Activated CD4-positive, alpha-beta T cell treated with anti-CD3 and anti-CD28 coated beads for 4 hours (primary cell): ENCODE data around the gene GPR180.

Source experiments
- DNase-seq, 2 donors: peaks; one replicate each; pipeline ENCODE4 v3.0.0-alpha.2; 2020

Gene GPR180

DNA sequence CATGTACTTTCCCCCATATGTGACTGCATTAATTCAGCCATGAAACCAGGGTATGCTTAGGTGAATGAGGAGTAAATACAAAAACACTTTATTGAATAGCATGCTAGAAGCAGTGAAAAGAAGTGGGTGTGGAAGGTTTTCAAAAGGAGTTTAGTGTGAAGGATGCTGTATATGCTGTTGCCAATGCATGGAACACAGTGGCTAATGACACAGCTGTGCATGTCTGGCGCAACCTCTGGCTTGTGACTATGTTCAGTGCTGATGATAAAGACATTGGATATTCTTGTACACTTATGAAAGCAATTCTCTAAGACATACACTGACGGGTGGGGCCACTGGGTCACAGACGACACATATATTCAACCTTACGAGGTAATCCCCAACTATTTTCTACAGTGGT lies 55.5 kb downstream of the GPR180 start:
- no peak for DNase-seq

DNA sequence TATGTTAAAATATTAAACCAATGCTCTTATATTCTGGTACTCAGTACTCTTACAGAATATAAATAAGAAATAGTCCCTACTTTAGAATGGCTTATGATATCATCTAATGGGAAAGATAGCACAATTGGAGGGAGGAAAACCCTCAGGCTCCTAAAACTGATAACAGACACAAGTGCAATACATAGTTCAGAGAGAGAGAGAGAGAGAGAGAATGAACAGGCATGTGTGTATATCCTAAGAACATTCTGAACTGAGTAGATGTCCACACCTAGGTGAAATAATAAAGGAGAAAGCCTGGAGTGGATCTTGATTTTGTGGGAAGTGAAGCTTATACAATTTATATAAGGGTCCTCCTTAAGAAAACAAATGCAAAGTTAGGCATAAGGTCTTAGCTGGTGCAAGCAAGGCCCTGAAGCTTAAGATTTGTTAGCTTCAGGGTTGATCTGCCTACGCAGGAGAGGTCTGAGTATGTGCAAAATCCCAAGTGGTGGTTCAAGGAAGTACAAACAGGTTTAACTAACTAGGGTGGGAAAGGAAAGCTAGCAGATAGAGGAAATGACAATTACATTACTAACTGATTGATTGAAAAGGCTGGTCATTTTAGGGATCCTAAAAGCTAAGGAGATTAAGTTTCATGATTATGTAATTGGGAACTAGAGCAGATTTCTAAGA lies 57.4 kb downstream of the GPR180 start:
- DNase-seq, result no peak

DNA sequence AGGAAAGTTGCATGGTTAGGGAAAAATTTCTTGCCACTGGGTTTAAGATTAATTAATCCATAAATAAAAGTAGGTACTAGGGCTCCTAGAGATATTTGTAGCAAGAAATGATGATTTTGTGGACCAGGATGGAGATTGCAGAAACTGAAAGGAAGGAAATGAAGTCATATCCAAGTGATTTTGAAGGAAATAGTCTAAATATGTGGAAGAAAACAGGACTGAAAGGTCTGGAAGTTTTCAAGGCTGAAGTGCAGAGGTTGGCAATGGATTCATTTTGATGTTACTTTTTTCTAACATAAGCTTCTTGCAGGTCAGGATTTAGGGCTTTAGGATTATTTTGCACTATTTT lies 57.9 kb downstream of the GPR180 start:
- DNase-seq, result no peak

DNA sequence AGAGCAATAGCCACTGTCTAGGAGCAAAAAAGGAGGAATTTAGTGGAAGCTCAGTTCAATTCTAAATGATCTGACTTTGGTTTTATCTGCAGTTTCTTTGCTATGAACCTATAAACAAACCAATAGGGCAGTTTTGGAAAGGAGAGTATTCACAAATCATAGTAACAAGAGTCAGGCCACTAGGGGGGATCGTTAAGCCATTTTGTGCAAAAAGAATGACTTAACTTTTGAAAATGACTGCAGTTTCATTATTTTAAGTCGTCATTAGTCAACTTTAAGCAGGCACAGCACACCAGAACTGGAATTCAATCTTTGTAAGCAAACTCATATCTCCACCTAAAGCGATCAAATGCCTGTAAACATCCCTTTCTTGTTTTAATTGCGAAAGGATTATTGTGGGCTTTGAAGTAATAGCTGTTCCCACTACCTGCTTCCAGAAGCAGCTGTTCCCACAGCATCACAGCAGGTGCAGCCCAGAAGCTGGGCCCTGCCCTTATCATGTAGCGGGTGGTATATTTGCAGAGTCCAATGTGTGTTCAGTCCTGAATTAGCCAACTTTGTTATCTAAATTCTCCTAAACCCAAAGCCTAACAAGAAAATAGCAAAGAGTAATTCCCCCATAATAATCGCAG lies 59.2 kb downstream of the GPR180 start:
- no peak for DNase-seq

DNA sequence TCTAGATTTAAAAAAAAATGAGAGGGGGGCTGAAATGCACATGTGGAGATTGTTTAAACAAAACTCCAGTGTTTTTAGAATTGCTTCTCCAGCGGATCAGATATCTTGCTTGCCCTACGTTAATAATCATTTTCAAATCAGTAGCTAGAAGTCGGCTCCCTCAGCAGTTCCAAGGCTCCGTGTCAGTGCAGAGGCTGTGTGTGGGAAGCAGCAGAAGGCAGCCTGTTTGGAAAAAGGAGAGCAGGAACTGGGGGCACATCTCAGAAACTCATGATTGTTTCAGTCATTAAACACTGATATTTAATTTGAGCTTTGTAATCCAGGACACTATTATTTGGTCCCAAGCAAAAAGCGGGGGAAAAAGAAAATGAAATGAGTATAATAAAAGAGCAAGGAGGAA lies 59.7 kb downstream of the GPR180 start:
- DNase-seq, result no peak

DNA sequence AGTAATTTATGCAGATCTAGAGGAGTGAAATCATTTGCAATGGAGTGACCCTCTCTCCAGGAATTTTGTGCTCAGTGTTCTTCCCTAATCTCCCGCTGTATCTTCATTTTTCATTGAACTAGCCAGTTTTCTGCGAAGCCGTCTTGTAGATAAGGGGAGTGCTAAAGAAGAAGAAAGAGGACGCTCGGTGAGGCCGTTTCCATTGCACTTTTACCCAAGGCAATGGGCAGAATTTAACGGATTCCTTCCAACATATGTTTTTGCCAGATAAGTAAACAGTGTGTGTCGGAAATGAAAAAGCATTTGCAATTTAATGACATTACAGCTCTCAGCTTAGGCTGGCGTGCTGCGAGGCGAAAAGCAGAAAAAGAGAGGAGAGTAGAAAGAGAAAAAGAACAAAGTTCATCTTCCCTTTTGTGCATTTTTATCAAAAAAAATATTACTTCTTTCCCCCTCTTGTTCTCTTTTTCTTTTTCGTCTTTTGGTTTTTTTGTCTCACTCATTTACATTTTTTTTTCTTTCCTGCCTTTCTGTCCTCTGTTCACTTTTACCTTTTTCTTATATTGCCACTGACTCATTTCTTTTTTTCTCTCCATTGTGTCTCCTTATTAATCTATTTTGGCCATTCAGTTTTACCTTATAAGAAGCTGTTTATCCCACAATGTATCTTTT lies 60.8 kb downstream of the GPR180 start:
- no peak for DNase-seq

DNA sequence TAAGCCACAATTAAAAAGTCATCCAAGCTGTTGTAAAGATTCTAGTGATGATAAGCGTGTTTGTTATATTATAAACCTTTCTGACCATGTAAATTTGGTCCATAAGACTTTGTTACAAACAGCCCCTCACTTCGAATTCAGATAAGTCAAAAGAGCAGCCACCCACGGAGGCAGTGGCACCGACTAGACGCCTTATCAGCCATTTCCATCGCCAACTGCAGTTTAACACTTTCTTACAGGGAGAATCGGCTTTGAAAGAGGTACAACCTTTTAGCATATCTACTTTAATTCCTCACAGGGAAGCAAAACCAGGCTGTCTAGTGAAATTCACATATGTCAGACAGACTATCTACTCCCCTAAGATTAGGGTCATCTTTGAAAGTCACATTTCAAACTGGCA lies 63.2 kb downstream of the GPR180 start:
- no peak for DNase-seq

DNA sequence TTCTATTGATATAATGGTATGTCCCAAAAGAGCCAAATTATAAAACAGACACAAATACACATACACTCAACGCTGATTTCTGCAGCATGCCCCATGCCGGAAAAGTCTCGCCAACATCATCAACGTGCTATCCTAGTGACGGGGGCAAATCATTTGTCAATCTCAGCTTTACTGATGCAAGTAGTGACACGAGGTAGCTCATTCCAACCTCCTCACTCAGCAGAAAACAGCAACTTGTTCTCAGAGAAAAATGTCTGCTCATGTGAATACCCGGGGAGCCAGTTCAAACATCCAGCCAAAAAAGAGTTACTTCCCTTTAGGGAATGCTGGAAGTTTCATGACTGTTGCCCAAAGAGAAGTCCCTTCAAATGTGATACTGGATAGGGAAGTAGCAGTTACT lies 64.4 kb downstream of the GPR180 start:
- no peak for DNase-seq

DNA sequence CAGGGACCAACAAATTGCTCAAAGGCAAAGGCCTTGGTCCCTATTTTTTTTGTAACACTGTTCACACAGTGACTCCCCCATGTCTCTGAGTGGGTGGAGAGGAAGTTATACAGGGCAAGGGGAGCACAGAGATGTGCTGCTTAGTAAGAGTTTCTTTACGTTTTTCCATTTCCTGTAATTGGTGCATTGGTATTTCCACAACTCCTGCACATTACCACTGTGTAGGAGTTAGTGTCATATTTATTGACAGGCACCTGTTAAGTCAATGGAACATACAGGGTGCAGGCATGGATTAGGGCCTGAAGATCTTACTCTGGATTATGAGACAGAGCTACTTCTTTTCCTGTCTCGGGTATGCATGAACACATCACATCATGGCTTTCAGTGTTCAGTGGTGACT lies 65.5 kb downstream of the GPR180 start:
- peak in 1 of 2 donors; percentile 2 for DNase-seq

DNA sequence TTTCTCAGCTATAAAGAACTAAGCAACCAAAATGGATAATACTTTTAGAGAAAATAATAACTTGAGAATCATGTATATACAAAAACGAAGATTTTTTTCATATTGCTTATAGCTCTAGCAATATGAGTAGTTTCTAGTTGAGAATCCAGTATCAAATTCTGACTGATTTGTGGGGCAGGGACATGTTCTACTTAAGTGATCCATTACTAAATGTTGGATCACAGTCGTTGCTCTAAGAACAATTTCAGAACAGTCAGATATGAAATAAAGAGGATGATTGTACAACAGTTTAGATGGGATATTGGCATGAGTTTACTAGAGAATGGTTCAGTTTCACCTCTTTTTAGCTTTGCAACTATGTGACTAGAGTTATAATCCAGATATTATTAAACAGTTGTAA lies 70.7 kb downstream of the GPR180 start:
- no peak for DNase-seq

DNA sequence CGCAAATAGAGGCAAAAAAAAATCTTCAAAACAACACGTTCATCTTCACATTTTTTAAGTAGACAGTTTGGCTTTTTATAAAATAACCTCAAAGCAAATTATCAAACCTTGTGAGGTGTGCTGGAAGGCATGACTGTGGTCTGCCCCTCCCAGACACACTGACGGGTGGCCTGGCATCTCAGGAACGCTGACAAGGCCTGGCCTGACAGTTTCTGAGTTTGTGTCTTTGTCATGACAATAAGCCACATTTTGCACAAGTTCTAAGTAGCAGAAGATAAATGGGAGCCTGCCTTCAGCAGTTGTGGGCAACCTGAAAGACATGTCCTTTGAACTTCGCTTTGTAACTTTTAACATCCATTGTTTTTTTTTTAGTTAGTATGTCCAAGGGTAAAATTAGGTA lies 72.2 kb downstream of the GPR180 start:
- DNase-seq, result no peak

DNA sequence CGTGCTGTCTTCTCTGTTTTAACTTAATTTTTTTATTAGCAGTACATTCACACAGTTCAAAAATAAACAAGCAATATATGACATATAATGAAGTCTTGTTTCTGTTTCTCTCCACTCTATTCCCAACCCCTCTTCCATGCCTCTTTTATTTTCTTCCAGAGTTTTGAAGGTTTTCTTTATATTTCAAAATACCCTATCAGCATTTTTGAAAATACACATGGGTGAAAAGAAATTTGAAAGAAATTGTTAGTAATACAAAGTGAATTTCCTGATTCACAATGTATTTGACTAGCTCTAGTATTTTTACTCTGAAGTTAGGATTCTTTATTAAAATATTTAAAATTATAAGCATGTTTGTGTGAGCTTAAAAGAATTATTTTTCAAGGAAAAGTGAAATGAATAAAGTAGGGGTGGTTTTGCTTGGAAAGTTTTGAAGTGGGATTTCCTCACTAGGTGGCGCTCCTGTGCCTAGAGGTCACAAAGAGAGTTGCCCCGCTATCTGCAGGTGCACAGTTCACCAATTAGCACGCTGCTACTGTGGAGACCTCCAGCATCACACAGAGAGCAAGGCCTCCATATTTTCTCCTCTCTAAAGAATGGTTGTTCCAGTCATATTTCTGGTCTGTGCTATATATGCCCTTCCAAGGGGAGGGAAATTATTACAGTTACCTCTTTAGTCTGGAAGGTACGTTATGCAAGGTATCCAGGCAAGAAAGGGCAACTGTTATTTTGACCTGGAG lies 73.1 kb downstream of the GPR180 start:
- DNase-seq, result peak; percentile 22 to 49

DNA sequence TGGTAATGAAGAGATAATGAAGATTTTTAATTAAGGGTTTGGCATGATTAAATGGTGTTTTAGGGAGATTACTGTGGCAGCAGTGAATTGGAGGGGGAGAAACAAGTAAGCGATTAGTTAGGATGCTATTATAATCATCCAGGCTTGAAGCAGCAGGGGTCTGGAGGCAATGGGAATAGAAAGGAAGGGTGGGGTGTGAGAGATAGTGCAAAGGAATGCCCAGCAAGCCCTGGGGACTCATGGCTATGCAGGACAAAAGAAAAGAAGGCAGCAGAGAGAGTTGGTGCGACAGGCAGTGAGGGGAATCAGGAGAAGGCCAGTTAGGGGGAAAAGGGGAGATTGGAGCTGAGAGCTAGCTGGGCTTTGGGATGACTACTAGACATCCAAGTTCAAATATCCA lies 76.1 kb downstream of the GPR180 start:
- no peak for DNase-seq

DNA sequence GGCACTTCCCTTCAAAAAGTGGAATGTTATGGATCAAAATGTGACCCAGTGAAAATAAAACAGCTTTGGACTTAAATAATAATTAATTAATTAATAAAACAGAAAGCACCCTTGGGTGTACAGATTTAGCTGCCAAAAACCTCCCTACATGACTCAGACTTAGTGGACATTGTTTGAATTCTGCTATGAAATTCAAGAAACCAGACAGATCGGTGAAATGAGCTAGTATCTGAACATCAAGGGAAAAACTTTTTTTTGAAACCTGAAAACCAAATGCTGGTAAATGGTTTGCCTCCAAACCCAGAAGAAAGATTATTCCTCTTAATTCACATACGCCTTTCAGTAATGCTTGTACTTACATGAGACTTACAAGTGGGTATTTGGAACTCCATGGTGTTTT lies 77.2 kb downstream of the GPR180 start:
- DNase-seq, result no peak

DNA sequence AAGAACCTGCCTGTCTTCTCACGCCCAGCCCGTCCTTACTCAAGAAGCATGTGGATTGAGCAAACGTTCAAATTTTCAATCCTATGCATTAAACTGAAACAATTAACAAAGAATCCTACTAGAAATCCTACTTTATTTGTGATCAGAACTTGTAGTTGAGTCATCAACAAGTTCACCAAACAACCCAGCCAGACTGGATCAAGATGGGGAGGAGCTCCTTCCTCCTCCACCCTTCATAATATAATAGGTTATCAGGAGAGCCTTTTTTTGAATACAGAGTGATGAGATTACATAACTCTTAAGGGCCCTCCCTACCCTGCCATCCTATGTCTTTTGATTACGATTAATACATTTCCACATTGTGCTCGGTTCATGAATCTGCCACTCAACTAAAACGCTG lies 78.0 kb downstream of the GPR180 start:
- no peak for DNase-seq

DNA sequence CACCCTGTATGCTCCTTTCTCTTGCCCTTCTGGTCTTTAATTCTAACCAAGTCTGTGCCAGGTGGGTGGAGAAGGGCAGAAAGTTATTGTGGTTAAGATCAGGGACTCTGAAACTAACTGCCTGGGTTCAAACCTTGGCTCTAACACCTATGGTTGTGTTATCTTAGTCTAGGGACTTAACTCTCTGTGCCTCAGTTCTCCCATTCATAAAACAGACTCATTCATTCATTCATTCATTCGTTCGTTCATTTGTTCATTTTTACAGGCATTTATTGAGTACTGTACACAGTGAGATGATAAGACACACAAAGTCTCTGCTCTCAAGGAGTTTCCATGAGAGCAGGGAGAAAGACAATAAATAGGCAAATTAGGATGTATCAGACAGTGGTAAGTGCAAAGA lies 80.6 kb downstream of the GPR180 start:
- DNase-seq, result no peak

DNA sequence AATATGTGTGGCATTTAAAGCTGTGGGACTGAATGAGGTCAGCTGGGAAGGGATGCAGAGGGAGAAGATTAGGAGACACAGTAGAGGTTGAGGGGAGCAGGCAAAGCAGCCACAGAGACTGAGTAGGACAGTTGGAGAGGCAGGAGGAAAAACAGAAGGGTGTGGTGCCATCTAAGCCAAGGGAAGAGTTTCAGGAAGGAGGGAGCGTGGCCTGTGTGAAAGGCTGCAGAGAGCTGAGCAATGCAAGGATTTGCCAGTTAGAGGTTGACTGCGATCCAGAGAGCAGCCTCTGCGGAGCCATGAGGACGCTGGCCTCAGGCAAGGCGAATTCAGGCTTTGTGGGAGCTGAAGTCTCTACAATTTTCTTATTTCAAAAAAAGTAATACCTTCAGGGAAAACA lies 81.8 kb downstream of the GPR180 start:
- DNase-seq, result no peak
